Measurements from ENCODE around the gene HNF4A.

DNA sequence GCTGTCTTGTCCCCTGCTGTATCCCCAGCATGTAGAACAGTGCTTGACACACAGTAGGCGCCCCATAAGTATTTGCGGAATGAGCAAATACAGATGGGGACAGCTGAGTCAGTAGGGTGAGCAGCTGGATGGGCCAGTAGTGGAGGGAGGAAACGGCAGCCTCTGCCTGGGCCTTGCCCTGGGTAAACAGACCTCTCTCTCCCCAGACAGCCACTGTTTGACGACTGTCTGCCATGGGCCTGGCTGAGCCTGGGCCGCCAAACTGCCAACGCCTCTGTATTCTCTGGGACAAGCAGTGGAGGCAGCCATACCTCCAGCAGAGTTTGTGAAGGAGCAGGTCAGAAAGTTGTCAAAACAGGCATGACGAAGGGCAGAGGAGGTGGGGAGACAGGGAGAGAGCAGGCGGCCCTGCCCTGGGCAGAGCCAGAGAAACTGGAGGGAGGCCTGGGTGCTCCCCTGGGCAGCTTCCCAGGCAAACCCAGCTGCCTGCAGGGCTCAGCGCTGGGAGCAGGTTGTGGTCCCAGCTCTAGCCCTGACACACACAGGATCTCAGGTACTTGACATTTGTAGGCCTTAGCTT, 15.2 kb downstream of the HNF4A start:
- TF ChIP-seq, protein P1, sequence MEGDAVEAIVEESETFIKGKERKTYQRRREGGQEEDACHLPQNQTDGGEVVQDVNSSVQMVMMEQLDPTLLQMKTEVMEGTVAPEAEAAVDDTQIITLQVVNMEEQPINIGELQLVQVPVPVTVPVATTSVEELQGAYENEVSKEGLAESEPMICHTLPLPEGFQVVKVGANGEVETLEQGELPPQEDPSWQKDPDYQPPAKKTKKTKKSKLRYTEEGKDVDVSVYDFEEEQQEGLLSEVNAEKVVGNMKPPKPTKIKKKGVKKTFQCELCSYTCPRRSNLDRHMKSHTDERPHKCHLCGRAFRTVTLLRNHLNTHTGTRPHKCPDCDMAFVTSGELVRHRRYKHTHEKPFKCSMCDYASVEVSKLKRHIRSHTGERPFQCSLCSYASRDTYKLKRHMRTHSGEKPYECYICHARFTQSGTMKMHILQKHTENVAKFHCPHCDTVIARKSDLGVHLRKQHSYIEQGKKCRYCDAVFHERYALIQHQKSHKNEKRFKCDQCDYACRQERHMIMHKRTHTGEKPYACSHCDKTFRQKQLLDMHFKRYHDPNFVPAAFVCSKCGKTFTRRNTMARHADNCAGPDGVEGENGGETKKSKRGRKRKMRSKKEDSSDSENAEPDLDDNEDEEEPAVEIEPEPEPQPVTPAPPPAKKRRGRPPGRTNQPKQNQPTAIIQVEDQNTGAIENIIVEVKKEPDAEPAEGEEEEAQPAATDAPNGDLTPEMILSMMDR (conservative IDR thresholded peaks at IDR 0.05; ENCODE audit: low read depth, low read length): no peak
- TF ChIP-seq POLR2A (IDR thresholded peaks at IDR 0.05; ENCODE audit: low read depth, low read length) (no peak), MAZ (IDR thresholded peaks at IDR 0.05; ENCODE audit: borderline replicate concordance, low read depth, low read length) (no peak), FOS (IDR thresholded peaks at IDR 0.05; ENCODE audit: low read depth, low read length) (no peak), RCOR1 (IDR thresholded peaks at IDR 0.05; ENCODE audit: insufficient replicate concordance, low read length) (no peak), BHLHE40 (IDR thresholded peaks at IDR 0.05; ENCODE audit: low read depth, low read length) (no peak), RFX5 (IDR thresholded peaks at IDR 0.05; ENCODE audit: low read depth, low read length) (no peak), SMC3 (IDR thresholded peaks at IDR 0.05; ENCODE audit: low read depth, low read length) (no peak), MAFK (IDR thresholded peaks at IDR 0.05; ENCODE audit: low read depth, low read length) (no peak), NFE2L2 (IDR thresholded peaks at IDR 0.05; ENCODE audit: low read depth, low read length) (no peak)
- TF ChIP-seq, protein P2, sequence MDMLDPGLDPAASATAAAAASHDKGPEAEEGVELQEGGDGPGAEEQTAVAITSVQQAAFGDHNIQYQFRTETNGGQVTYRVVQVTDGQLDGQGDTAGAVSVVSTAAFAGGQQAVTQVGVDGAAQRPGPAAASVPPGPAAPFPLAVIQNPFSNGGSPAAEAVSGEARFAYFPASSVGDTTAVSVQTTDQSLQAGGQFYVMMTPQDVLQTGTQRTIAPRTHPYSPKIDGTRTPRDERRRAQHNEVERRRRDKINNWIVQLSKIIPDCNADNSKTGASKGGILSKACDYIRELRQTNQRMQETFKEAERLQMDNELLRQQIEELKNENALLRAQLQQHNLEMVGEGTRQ (IDR thresholded peaks at IDR 0.05; ENCODE audit: low read depth, low read length): no peak
